Neutrophil (primary cell): Measurements from ENCODE around the gene TMC8.

Experiments
- H3K27ac ChIP-seq: fragments of 200-600 bp; sonication (generic); 2 replicates; pipeline ENCODE4 v1.5.1; 2016; ENCODE audit warnings: mild to moderate bottlenecking, moderate library complexity
- H3K27me3 ChIP-seq: fragments of 200-600 bp; sonication (generic); 2 replicates; pipeline ENCODE4 v1.6.0; 2016; ENCODE audit warnings: mild to moderate bottlenecking
- H3K36me3 ChIP-seq: fragments of 200-600 bp; sonication (generic); 2 replicates; pipeline ENCODE4 v1.5.1; 2017
- H3K4me1 ChIP-seq, 2 experiments: fragments of 200-600 bp in 1 of 2; sonication (generic) in 1 of 2; 1 replicate in 1 of 2; 2 replicates in 1 of 2; pipeline versions ENCODE4 v1.5.1 to v1.6.1; 2013 to 2016; ENCODE audit warnings: low read depth in 1 of 2, low read length in 1 of 2, mild to moderate bottlenecking in 1 of 2, moderate library complexity in 1 of 2; ENCODE audit not compliant: control insufficient read depth in 1 of 2, insufficient read depth in 1 of 2
- H3K4me3 ChIP-seq, 2 experiments: fragments of 200-600 bp in 1 of 2; sonication (generic) in 1 of 2; 1 replicate in 1 of 2; 2 replicates in 1 of 2; pipeline ENCODE4 v1.5.1; 2013 to 2016; ENCODE audit warnings: low read depth in 1 of 2, low read length in 1 of 2, mild to moderate bottlenecking in 1 of 2, moderate library complexity in 1 of 2
- H3K9me3 ChIP-seq: fragments of 200-600 bp; sonication (generic); 2 replicates; pipeline ENCODE4 v1.5.1; 2016
- CTCF ChIP-seq: fragments of 200-600 bp; sonication (generic); IDR thresholded peaks from 2 replicates; pipeline ENCODE4 v1.5.1; 2016; ENCODE audit warnings: antibody characterized with exemption

The TMC8 gene

DNA sequence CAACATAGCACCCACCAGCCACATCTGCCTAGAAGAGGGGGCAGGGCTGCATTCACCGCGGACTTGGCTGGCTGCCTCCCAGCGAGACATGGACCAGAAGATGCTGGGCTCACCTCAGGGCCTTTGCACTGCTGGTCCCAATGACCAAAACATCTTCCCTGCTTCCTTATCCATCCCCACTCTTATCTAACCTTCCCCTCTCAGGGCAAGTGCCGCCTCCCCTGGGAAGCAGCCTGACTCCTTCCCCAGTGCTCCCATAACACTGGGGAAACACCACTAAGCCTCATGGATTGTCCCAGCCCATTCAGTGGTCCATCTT is 7.7 kb upstream of the TMC8 start:
- peaks cover 63 to 83% of the 10 kb centered on the region in 2 experiments for H3K4me1 ChIP-seq
- H3K27ac ChIP-seq: no peak overlapping the region
- no peak overlapping the region for H3K4me3 ChIP-seq
- no peaks in the 10 kb centered on the region for H3K27me3 ChIP-seq
- H3K9me3 ChIP-seq: no peaks in the 10 kb centered on the region
- no peak for TF ChIP-seq CTCF
- peaks cover 81% of the 10 kb centered on the region for H3K36me3 ChIP-seq

DNA sequence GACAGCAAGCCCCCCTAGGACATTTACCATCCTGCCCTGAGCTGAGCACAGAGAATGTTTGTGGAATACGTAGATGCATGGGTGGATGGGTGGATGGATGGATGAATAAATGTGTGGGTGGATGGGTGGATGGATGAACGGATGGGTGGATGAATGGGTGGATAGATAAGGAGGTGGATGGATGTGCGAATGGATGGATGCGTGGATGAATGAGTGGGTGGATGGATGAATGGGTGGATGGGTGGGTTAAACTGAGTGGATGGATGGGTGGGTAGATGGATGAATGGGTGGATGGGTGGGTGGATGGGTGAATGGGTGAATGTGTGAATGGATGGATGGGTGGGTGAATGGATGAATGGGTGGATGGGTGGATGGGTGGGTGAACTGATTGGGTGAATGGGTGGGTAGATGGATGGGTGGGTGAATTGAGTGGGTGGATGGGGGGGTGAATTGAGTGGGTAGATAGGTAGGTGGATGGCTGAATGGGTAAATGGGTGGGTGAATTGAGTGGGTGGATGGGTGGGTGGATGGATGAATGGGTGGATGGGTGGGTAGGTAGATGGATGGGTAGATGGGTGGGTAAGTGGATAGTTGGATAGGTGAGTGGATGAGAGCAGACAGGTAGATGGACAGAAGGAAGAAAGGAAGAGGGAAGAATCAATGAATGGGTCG is 7.2 kb upstream of the TMC8 start:
- Histone ChIP-seq H3K9me3 (no peaks in the 10 kb centered on the region), H3K4me3 (no peak overlapping the region), H3K36me3 (peaks cover 78% of the 10 kb centered on the region), H3K27me3 (no peaks in the 10 kb centered on the region), H3K27ac (no peak overlapping the region), H3K4me1 (peaks cover 62 to 84% of the 10 kb centered on the region in 2 experiments)
- TF ChIP-seq CTCF: no peak

- Histone ChIP-seq H3K36me3 (peaks cover 69% of the 10 kb centered on the region), H3K4me3 (peak overlapping the region; percentile 1 to 87), H3K27me3 (no peaks in the 10 kb centered on the region), H3K27ac (peak overlapping the region; percentile 98), H3K9me3 (no peaks in the 10 kb centered on the region), H3K4me1 (peaks cover 65 to 87% of the 10 kb centered on the region in 2 experiments)
- no peak for TF ChIP-seq CTCF
These were observed 6.3 kb upstream of the TMC8 start for GRCh38 chr17:78124081-78124835.

DNA sequence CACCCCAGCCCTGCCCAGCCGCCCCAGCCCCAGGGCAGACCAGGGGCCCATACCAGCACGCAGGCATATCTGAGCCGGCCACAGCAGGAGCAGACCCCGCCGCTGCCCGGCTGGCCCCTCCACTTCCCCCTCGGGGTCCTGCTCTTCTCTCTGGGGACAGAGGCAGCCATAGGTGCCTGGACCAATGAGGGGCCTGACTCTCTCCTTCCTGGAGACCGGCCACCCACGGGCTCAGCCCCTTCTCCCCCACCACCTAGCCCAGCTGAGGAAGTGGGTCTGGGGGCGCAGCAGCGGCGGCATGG is 5.8 kb upstream of the TMC8 start:
- H3K9me3 ChIP-seq: no peaks in the 10 kb centered on the region
- H3K4me3 ChIP-seq: peak overlapping the region; percentile 1 to 87
- peaks cover 70 to 92% of the 10 kb centered on the region in 2 experiments for H3K4me1 ChIP-seq
- no peak for TF ChIP-seq CTCF
- no peaks in the 10 kb centered on the region for H3K27me3 ChIP-seq
- H3K27ac ChIP-seq: peak overlapping the region; percentile 98
- H3K36me3 ChIP-seq: peaks cover 64% of the 10 kb centered on the region

DNA sequence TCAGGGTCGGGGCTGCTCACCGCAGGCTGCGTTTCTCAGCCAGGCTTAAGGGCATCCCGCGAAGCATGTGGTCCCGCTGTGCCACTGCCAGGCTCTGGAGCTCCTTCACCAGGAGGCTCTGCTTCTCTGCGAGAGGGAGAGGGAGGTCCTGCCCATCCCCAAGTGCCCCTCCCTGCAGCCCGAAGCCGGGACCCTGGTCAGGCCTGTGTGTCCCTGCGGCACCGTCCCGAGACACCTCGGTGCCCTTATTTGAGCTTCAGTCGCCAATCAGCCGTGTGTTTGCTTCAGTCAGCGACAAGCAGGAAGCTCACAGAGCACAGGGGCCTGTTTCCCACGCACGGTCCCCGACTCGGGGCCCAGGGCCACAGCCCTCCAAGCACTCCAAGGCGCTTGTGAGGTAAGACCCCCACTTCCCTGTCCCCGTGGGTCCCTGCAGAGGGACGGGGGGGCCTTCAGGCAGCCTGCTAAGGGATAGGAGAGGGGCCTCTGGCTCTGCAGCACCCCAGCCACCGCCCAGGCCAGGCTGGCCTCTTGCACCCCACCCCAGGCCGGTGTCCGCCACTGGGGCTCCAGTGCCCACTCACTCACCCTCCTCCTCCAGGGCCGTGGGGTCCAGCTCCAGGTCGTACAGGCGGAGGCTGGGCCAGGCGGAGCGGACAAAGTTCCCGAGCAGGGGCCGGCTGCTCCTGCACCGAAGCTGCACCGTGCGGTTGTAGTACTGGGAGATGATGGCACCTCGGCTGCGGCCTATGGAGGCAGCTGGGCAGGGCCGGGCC is 5.2 kb upstream of the TMC8 start:
- TF ChIP-seq CTCF: no peak
- Histone ChIP-seq H3K9me3 (no peaks in the 10 kb centered on the region), H3K27me3 (no peaks in the 10 kb centered on the region), H3K27ac (peak overlapping the region; percentile 98), H3K4me3 (peak overlapping the region; percentile 1 to 87), H3K36me3 (peaks cover 60% of the 10 kb centered on the region), H3K4me1 (peaks cover 76 to 96% of the 10 kb centered on the region in 2 experiments)
